ENCODE measurements around the gene ARMH2. TPM values are rescaled to one million over a fixed set of nuclear protein-coding genes. Genes with fewer than 3 reads are reported as not detected.

Gene ARMH2
- total RNA-seq, 1 experiment from 2014 or later: not detected

GRCh38 chr6:24818346-24818745, 19.6 kb upstream of the ARMH2 start:
- intact Hi-C loops (cut with micrococcal nuclease): no loop called here
- Histone ChIP-seq H3K4me1 (ENCODE audit: control insufficient read depth in 1 of 2, insufficient read depth in 2 of 2, low read length in 2 of 2) (no peaks in the 10 kb centered on the region), H3K9ac (ENCODE audit: low read length) (no peak overlapping the region), H3K4me3 (replicated peaks in 1 of 2; ENCODE audit: low read depth in 1 of 2, low read length in 2 of 2) (no peak overlapping the region), H3K27ac (ENCODE audit: low read depth, low read length) (no peak overlapping the region), H3K79me2 (ENCODE audit: insufficient read depth, low read length) (no peaks in the 10 kb centered on the region), H3K9me2 (ENCODE audit: insufficient read depth) (no peaks in the 10 kb centered on the region), H3K4me2 (ENCODE audit: low read length) (no peak overlapping the region), H4K20me1 (ENCODE audit: insufficient read depth) (no peaks in the 10 kb centered on the region), H3K36me3 (ENCODE audit: control insufficient read depth in 1 of 2, insufficient read depth in 2 of 2, low read length in 2 of 2) (no peaks in the 10 kb centered on the region), H2AFZ (ENCODE audit: low read depth, low read length, poor library complexity, severe bottlenecking) (no peak overlapping the region), H3K9me3 (ENCODE audit: control insufficient read depth in 1 of 2, insufficient read depth in 1 of 2, low read depth in 1 of 2, low read length in 2 of 2) (no peaks in the 10 kb centered on the region), H3K27me3 (ENCODE audit: insufficient read depth, low read length) (no peaks in the 10 kb centered on the region)
- no peak for ATAC-seq
- no peak for DNase-seq (ENCODE audit: low read depth, low spot score)
- RAD21 ChIA-PET (ENCODE audit: low non-redundant PET in 1 of 2, low total read pairs in 2 of 2, uncharacterized antibody in 2 of 2, unreplicated experiment in 2 of 2): no interaction called here
- no TSS peak for BruUV-seq (replicated peaks)
- POLR2A ChIA-PET: no interaction called here
- CTCF ChIA-PET: no interaction called here
- TF ChIP-seq ATF3 (IDR thresholded peaks at IDR 0.05) (no peak), TCF7L2 (IDR thresholded peaks at IDR 0.05; ENCODE audit: borderline replicate concordance, extremely low read depth, insufficient read depth, insufficient read length) (no peak), EZH2phosphoT487 (IDR thresholded peaks at IDR 0.05; ENCODE audit: borderline replicate concordance) (no peak), POLR2AphosphoS5 (IDR thresholded peaks at IDR 0.05; ENCODE audit: low read depth, low read length) (no peak), CEBPB (IDR thresholded peaks at IDR 0.05; ENCODE audit: low read depth) (no peak), SP1 (IDR thresholded peaks at IDR 0.05; ENCODE audit: low read depth) (no peak), MAX (IDR thresholded peaks at IDR 0.05) (no peak), CBX3 (IDR thresholded peaks at IDR 0.05; ENCODE audit: low read depth) (no peak), JUND (IDR thresholded peaks at IDR 0.05) (no peak), REST (IDR thresholded peaks at IDR 0.05; ENCODE audit: low read depth) (no peak), EZH2 (IDR thresholded peaks at IDR 0.05) (no peak), RAD21 (IDR thresholded peaks at IDR 0.05; ENCODE audit: low read depth) (no peak), SRF (IDR thresholded peaks at IDR 0.05; ENCODE audit: low read depth) (no peak), POLR2A (IDR thresholded peaks at IDR 0.05; ENCODE audit: borderline replicate concordance, extremely low read depth, insufficient read depth, insufficient read length) (no peak)

All from HCT116 (cell line).